Brain microvascular endothelial cell (primary cell): ENCODE data around the gene CDH4.

Experiments
- DNase-seq: peaks from one replicate; pipeline ENCODE4 v3.0.0-alpha.2; 2020
- H3K27ac ChIP-seq: fragments of 250-450 bp; sonication (Bioruptor Pico); 2 replicates; pipeline ENCODE4 v1.5.1; 2020; ENCODE audit warnings: mild to moderate bottlenecking, moderate library complexity
- H3K27me3 ChIP-seq: fragments of 250-450 bp; sonication (Bioruptor Pico); replicated peaks from 2 replicates; pipeline ENCODE4 v1.5.1; 2020; ENCODE audit warnings: mild to moderate bottlenecking
- H3K36me3 ChIP-seq: fragments of 250-450 bp; sonication (Bioruptor Pico); replicated peaks from 2 replicates; pipeline ENCODE4 v1.5.1; 2020; ENCODE audit warnings: mild to moderate bottlenecking
- H3K4me3 ChIP-seq: 2 replicates; pipeline ENCODE4 v1.5.1; 2011; ENCODE audit warnings: low read depth, mild to moderate bottlenecking, control low read depth, low read length, moderate library complexity
- in situ Hi-C: cut with HindIII; loops from 2 replicates; pipeline ENCODE4 v1.10.0; 2017; ENCODE audit warnings: low sequenced_read_pairs, low pct_ligation_motif_present
- TF ChIP-seq, protein P1 (sequence below): IDR thresholded peaks from 2 replicates; pipeline ENCODE4 v1.5.1; 2011; ENCODE audit warnings: low read depth, mild to moderate bottlenecking, moderate library complexity, low read length, control low read depth, inconsistent platforms; ENCODE audit errors: missing control alignments

CDH4 gene

GRCh38 chr20:61611401-61612180 lies 359.5 kb downstream of the CDH4 start:
- DNase-seq: no peak
- Histone ChIP-seq H3K4me3 (no peak overlapping the region), H3K36me3 (no peaks in the 10 kb centered on the region), H3K27ac (no peak overlapping the region), H3K27me3 (no peaks in the 10 kb centered on the region)
- TF ChIP-seq, protein P1, sequence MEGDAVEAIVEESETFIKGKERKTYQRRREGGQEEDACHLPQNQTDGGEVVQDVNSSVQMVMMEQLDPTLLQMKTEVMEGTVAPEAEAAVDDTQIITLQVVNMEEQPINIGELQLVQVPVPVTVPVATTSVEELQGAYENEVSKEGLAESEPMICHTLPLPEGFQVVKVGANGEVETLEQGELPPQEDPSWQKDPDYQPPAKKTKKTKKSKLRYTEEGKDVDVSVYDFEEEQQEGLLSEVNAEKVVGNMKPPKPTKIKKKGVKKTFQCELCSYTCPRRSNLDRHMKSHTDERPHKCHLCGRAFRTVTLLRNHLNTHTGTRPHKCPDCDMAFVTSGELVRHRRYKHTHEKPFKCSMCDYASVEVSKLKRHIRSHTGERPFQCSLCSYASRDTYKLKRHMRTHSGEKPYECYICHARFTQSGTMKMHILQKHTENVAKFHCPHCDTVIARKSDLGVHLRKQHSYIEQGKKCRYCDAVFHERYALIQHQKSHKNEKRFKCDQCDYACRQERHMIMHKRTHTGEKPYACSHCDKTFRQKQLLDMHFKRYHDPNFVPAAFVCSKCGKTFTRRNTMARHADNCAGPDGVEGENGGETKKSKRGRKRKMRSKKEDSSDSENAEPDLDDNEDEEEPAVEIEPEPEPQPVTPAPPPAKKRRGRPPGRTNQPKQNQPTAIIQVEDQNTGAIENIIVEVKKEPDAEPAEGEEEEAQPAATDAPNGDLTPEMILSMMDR: no peak
- in situ Hi-C loops: no loop called here

GRCh38 chr20:61613917-61614705 lies 362.1 kb downstream of the CDH4 start:
- TF ChIP-seq, protein P1: no peak
- H3K36me3 ChIP-seq: no peaks in the 10 kb centered on the region
- no peaks in the 10 kb centered on the region for H3K27me3 ChIP-seq
- H3K4me3 ChIP-seq: no peak overlapping the region
- no peak overlapping the region for H3K27ac ChIP-seq
- in situ Hi-C loops: no loop called here
- DNase-seq: no peak

DNA sequence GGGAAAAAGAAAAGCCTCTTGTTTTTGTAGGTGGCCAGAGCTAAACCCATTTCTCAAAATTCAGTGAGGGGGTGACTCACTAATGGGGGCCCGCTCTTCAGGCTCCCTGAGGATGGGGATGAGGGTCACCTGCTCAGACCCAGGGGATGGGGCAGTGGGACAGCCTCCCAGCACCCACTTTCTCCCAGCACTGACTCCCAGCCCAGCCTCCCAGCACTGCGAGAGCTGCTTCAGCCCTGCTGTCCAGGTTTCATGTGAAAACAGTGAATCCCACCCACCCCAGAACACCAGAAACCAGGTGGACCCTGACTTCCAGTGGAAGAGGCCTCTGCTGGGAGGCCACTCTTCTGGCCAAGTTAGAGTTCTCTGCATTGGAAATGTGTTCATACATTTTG lies 362.6 kb downstream of the CDH4 start:
- H3K27ac ChIP-seq: no peak overlapping the region
- H3K36me3 ChIP-seq: no peaks in the 10 kb centered on the region
- TF ChIP-seq, protein P1: no peak
- H3K4me3 ChIP-seq: no peak overlapping the region
- no peaks in the 10 kb centered on the region for H3K27me3 ChIP-seq
- DNase-seq: no peak
- in situ Hi-C loops: no loop called here

- no peak overlapping the region for H3K27ac ChIP-seq
- TF ChIP-seq, protein P1: no peak
- H3K36me3 ChIP-seq: no peaks in the 10 kb centered on the region
- in situ Hi-C loops: no loop called here
- H3K4me3 ChIP-seq: no peak overlapping the region
- no peaks in the 10 kb centered on the region for H3K27me3 ChIP-seq
- no peak for DNase-seq
These were observed 363.7 kb downstream of the CDH4 start for GRCh38 chr20:61615806-61616205.

GRCh38 chr20:61619751-61620150 lies 367.7 kb downstream of the CDH4 start:
- Histone ChIP-seq H3K36me3 (no peaks in the 10 kb centered on the region), H3K27me3 (no peaks in the 10 kb centered on the region), H3K27ac (no peak overlapping the region), H3K4me3 (no peak overlapping the region)
- in situ Hi-C loops: no loop called here
- TF ChIP-seq, protein P1: no peak
- no peak for DNase-seq
